Measurements from ENCODE around the gene TTC28. TPM values are rescaled to one million over a fixed set of nuclear protein-coding genes. Genes with fewer than 3 reads are reported as not detected.
"Not testable (repeated sequence)": the region's sequence is repeated elsewhere in the genome, so short reads cannot be mapped to it uniquely, and the experiment has no call there.

TTC28 gene
- total RNA-seq, 1 experiment from 2014 or later: 11.2 TPM

DNA sequence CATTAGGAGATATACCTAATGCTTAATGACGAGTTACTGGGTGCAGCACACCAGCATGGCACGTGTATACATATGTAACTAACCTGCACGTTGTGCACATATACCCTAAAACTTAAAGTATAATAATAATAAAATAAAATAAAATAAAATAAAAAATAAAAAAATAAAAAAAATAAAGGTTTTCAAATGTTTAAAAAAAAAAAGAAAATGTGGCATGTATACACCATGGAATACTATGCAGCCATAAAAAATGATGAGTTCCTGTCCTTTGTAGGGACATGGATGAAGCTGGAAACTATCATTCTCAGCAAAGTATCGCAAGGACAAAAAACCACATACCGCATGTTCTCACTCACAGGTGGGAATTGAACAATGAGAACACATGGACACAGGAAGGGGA is 590.1 kb downstream of the TTC28 start:
- not testable (repeated sequence) for H3K9ac ChIP-seq (ENCODE audit: low read length); H3K4me2 ChIP-seq (ENCODE audit: low read depth, low read length, poor library complexity, severe bottlenecking); H3K4me3 ChIP-seq (ENCODE audit: low read length); DNase-seq; H3K4me1 ChIP-seq (ENCODE audit: low read length); H3K9me2 ChIP-seq (replicated peaks; ENCODE audit: insufficient read depth, low read length); H3K9me3 ChIP-seq (ENCODE audit: low read length); H4K20me1 ChIP-seq (ENCODE audit: insufficient read depth, low read depth, low read length); H3K36me3 ChIP-seq (ENCODE audit: insufficient read depth, low read length); H3K79me2 ChIP-seq (ENCODE audit: low read length); H2AFZ ChIP-seq (ENCODE audit: low read length); H3K27ac ChIP-seq (ENCODE audit: low read length); H3K27me3 ChIP-seq (ENCODE audit: low read length)

GRCh38 chr22:28077166-28077565 is 602.5 kb downstream of the TTC28 start:
- Histone ChIP-seq H3K79me2 (ENCODE audit: low read length) (no peaks in the 10 kb centered on the region), H3K4me3 (ENCODE audit: low read length) (no peak overlapping the region), H4K20me1 (ENCODE audit: insufficient read depth, low read depth, low read length) (no peaks in the 10 kb centered on the region), H2AFZ (ENCODE audit: low read length) (no peak overlapping the region), H3K9me2 (replicated peaks; ENCODE audit: insufficient read depth, low read length) (no peaks in the 10 kb centered on the region), H3K9ac (ENCODE audit: low read length) (no peak overlapping the region), H3K4me1 (ENCODE audit: low read length) (no peaks in the 10 kb centered on the region), H3K36me3 (ENCODE audit: insufficient read depth, low read length) (no peaks in the 10 kb centered on the region), H3K27me3 (ENCODE audit: low read length) (no peaks in the 10 kb centered on the region), H3K27ac (ENCODE audit: low read length) (no peak overlapping the region), H3K4me2 (ENCODE audit: low read depth, low read length, poor library complexity, severe bottlenecking) (no peak overlapping the region), H3K9me3 (ENCODE audit: low read length) (no peaks in the 10 kb centered on the region)
- DNase-seq: no peak

GRCh38 chr22:28075358-28075981 is 604.2 kb downstream of the TTC28 start:
- Histone ChIP-seq H3K79me2 (ENCODE audit: low read length) (no peaks in the 10 kb centered on the region), H3K4me1 (ENCODE audit: low read length) (no peaks in the 10 kb centered on the region), H3K4me3 (ENCODE audit: low read length) (no peak overlapping the region), H3K36me3 (ENCODE audit: insufficient read depth, low read length) (no peaks in the 10 kb centered on the region), H3K9ac (ENCODE audit: low read length) (no peak overlapping the region), H2AFZ (ENCODE audit: low read length) (no peak overlapping the region), H4K20me1 (ENCODE audit: insufficient read depth, low read depth, low read length) (no peaks in the 10 kb centered on the region), H3K9me2 (replicated peaks; ENCODE audit: insufficient read depth, low read length) (no peaks in the 10 kb centered on the region), H3K4me2 (ENCODE audit: low read depth, low read length, poor library complexity, severe bottlenecking) (no peak overlapping the region), H3K27ac (ENCODE audit: low read length) (no peak overlapping the region), H3K9me3 (ENCODE audit: low read length) (no peaks in the 10 kb centered on the region), H3K27me3 (ENCODE audit: low read length) (no peaks in the 10 kb centered on the region)
- DNase-seq: no peak

- Histone ChIP-seq H3K4me3 (ENCODE audit: low read length) (no peak overlapping the region), H3K79me2 (ENCODE audit: low read length) (no peaks in the 10 kb centered on the region), H3K9me2 (replicated peaks; ENCODE audit: insufficient read depth, low read length) (no peaks in the 10 kb centered on the region), H3K4me1 (ENCODE audit: low read length) (no peaks in the 10 kb centered on the region), H3K9me3 (ENCODE audit: low read length) (no peaks in the 10 kb centered on the region), H3K36me3 (ENCODE audit: insufficient read depth, low read length) (no peaks in the 10 kb centered on the region), H3K4me2 (ENCODE audit: low read depth, low read length, poor library complexity, severe bottlenecking) (no peak overlapping the region), H3K27me3 (ENCODE audit: low read length) (no peaks in the 10 kb centered on the region), H2AFZ (ENCODE audit: low read length) (no peak overlapping the region), H4K20me1 (ENCODE audit: insufficient read depth, low read depth, low read length) (no peaks in the 10 kb centered on the region), H3K9ac (ENCODE audit: low read length) (no peak overlapping the region), H3K27ac (ENCODE audit: low read length) (no peak overlapping the region)
- DNase-seq: no peak
Measured at GRCh38 chr22:28074526-28074925, 605.1 kb downstream of the TTC28 start.

DNA sequence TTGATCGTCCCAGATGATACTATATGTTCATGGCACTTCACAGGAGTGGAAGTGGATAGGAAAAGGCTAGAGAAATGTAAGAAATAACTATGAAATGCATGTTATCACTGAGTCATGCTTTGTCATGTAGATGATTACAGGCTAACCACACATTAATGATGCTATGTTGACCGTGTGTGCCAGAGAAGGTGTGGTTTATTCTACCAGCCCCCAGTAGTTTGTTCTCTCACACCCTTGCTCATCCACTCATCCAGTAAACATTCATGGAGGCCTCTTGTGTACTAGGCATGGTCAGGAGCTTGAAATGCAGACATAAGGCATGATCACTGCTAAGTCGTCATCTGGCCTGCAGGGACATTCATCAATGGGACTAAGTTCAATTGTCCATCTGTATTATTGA is 607.6 kb downstream of the TTC28 start:
- no peak overlapping the region for H3K27ac ChIP-seq (ENCODE audit: low read length)
- H3K9me2 ChIP-seq (replicated peaks; ENCODE audit: insufficient read depth, low read length): no peaks in the 10 kb centered on the region

DNA sequence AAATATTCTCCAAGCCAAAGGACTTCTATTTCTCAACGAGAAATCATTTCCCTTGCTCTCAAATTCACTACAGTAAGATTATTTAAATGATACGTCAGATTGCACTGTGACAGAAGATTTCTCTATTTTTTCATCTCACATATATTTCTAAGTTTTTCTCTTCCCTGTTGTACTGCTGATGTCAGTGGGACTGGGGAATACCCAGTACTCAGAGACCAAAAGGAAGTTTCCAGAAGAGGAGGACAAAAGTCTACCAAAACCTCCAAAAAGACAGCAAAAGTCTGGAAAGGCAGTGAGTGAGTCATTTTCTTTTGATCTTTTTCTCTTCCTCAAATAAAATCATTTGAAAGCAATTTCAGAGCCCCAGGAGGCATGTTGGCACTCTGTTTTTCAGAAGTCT is 610.8 kb downstream of the TTC28 start:
- Histone ChIP-seq H3K27ac (ENCODE audit: low read length) (no peak overlapping the region), H3K4me3 (ENCODE audit: low read length) (no peak overlapping the region), H3K36me3 (ENCODE audit: insufficient read depth, low read length) (no peaks in the 10 kb centered on the region), H4K20me1 (ENCODE audit: insufficient read depth, low read depth, low read length) (peaks cover 8% of the 10 kb centered on the region; the same call in 1 of the 2 replicates), H3K4me1 (ENCODE audit: low read length) (no peaks in the 10 kb centered on the region), H3K4me2 (ENCODE audit: low read depth, low read length, poor library complexity, severe bottlenecking) (no peak overlapping the region), H3K9me2 (replicated peaks; ENCODE audit: insufficient read depth, low read length) (no peaks in the 10 kb centered on the region), H2AFZ (ENCODE audit: low read length) (no peak overlapping the region), H3K9ac (ENCODE audit: low read length) (no peak overlapping the region), H3K27me3 (ENCODE audit: low read length) (no peaks in the 10 kb centered on the region), H3K9me3 (ENCODE audit: low read length) (no peaks in the 10 kb centered on the region), H3K79me2 (ENCODE audit: low read length) (no peaks in the 10 kb centered on the region)
- no peak for DNase-seq

More for the DNA sequence above, 607.6 kb downstream of the TTC28 start:
- Histone ChIP-seq H4K20me1 (ENCODE audit: insufficient read depth, low read depth, low read length) (peaks cover 4% of the 10 kb centered on the region; the same call in 1 of the 2 replicates), H3K27me3 (ENCODE audit: low read length) (no peaks in the 10 kb centered on the region), H3K9me3 (ENCODE audit: low read length) (no peaks in the 10 kb centered on the region), H3K4me1 (ENCODE audit: low read length) (no peaks in the 10 kb centered on the region), H3K36me3 (ENCODE audit: insufficient read depth, low read length) (no peaks in the 10 kb centered on the region), H3K9ac (ENCODE audit: low read length) (no peak overlapping the region), H2AFZ (ENCODE audit: low read length) (no peak overlapping the region), H3K79me2 (ENCODE audit: low read length) (no peaks in the 10 kb centered on the region), H3K4me3 (ENCODE audit: low read length) (no peak overlapping the region), H3K4me2 (ENCODE audit: low read depth, low read length, poor library complexity, severe bottlenecking) (no peak overlapping the region)
- DNase-seq: no peak

GRCh38 chr22:28064920-28065319 is 614.7 kb downstream of the TTC28 start:
- no peak overlapping the region for H3K27ac ChIP-seq (ENCODE audit: low read length)
- DNase-seq: no peak
- no peaks in the 10 kb centered on the region for H3K79me2 ChIP-seq (ENCODE audit: low read length)
- no peak overlapping the region for H2AFZ ChIP-seq (ENCODE audit: low read length)
- H3K9me2 ChIP-seq (replicated peaks; ENCODE audit: insufficient read depth, low read length): no peaks in the 10 kb centered on the region
- H3K9me3 ChIP-seq (ENCODE audit: low read length): no peaks in the 10 kb centered on the region
- H3K4me1 ChIP-seq (ENCODE audit: low read length): no peaks in the 10 kb centered on the region
- H4K20me1 ChIP-seq (ENCODE audit: insufficient read depth, low read depth, low read length): peaks cover 10% of the 10 kb centered on the region; the same call in 1 of the 2 replicates
- no peaks in the 10 kb centered on the region for H3K27me3 ChIP-seq (ENCODE audit: low read length)
- H3K9ac ChIP-seq (ENCODE audit: low read length): no peak overlapping the region
- H3K4me3 ChIP-seq (ENCODE audit: low read length): no peak overlapping the region
- no peaks in the 10 kb centered on the region for H3K36me3 ChIP-seq (ENCODE audit: insufficient read depth, low read length)
- H3K4me2 ChIP-seq (ENCODE audit: low read depth, low read length, poor library complexity, severe bottlenecking): no peak overlapping the region

- Histone ChIP-seq H3K4me1 (ENCODE audit: low read length) (no peaks in the 10 kb centered on the region), H4K20me1 (ENCODE audit: insufficient read depth, low read depth, low read length) (peaks cover 10% of the 10 kb centered on the region; the same call in 1 of the 2 replicates), H3K79me2 (ENCODE audit: low read length) (no peaks in the 10 kb centered on the region), H3K4me3 (ENCODE audit: low read length) (no peak overlapping the region), H3K27ac (ENCODE audit: low read length) (no peak overlapping the region), H2AFZ (ENCODE audit: low read length) (no peak overlapping the region), H3K36me3 (ENCODE audit: insufficient read depth, low read length) (no peaks in the 10 kb centered on the region), H3K9me2 (replicated peaks; ENCODE audit: insufficient read depth, low read length) (no peaks in the 10 kb centered on the region), H3K9me3 (ENCODE audit: low read length) (no peaks in the 10 kb centered on the region), H3K27me3 (ENCODE audit: low read length) (no peaks in the 10 kb centered on the region), H3K4me2 (ENCODE audit: low read depth, low read length, poor library complexity, severe bottlenecking) (no peak overlapping the region), H3K9ac (ENCODE audit: low read length) (no peak overlapping the region)
- DNase-seq: no peak
Measured at GRCh38 chr22:28063656-28064055, 616.0 kb downstream of the TTC28 start.
